Vagina (tissue), 2 donors: Measurements from ENCODE around the gene YPEL1. TPM values are rescaled to one million over a fixed set of nuclear protein-coding genes. Genes with fewer than 3 reads are reported as not detected.

Experiments
- DNase-seq, 2 donors: peaks; one replicate each; pipeline ENCODE4 v3.0.0-alpha.2; 2017; ENCODE audit errors: extremely low spot score in 2 of 2
- H3K27ac ChIP-seq: fragments of 200-600 bp; sonication (generic); one replicate; pipeline ENCODE4 v1.5.1; 2019
- H3K27me3 ChIP-seq: fragments of 200-600 bp; sonication (generic); one replicate; pipeline ENCODE4 v1.5.1; 2019
- H3K36me3 ChIP-seq, 2 donors: fragments of 200-600 bp; sonication (generic); one replicate each; pipeline ENCODE4 v1.5.1; 2017 to 2019
- H3K4me1 ChIP-seq: fragments of 200-600 bp; sonication (generic); one replicate; pipeline ENCODE4 v1.5.1; 2019
- H3K4me3 ChIP-seq, 2 donors: fragments of 200-600 bp; sonication (generic); 1 replicate in 1 of 2; 2 replicates in 1 of 2; pipeline ENCODE4 v1.5.1; 2016 to 2019
- H3K9me3 ChIP-seq: fragments of 200-600 bp; sonication (generic); one replicate; pipeline ENCODE4 v1.5.1; 2019
- CTCF ChIP-seq, 3 experiments: fragments of 450-650 bp in 2 of 3; fragments of 200-600 bp in 1 of 3; sonication (generic) in 1 of 3; IDR thresholded peaks; one replicate each; pipeline ENCODE4 v1.5.1; 2017 to 2019; ENCODE audit warnings: antibody characterized with exemption in 3 of 3, mild to moderate bottlenecking in 2 of 3, moderate library complexity in 2 of 3
- POLR2A ChIP-seq, 2 donors: fragments of 450-650 bp; IDR thresholded peaks; one replicate each; pipeline ENCODE4 v1.6.1; 2017; ENCODE audit warnings: antibody characterized with exemption in 2 of 2, mild to moderate bottlenecking in 2 of 2, moderate library complexity in 2 of 2
- POLR2AphosphoS5 ChIP-seq, 2 donors: sonication (generic); formaldehyde crosslinking; IDR thresholded peaks; one replicate each; pipeline ENCODE4 v1.9.0; 2017; ENCODE audit warnings: antibody characterized with exemption in 2 of 2, mild to moderate bottlenecking in 2 of 2, low read depth in 1 of 2; ENCODE audit not compliant: insufficient read depth in 1 of 2
- intact Hi-C: fragments of 100-400 bp; cut with DNase I; formaldehyde crosslinking; loops from one replicate; pipeline ENCODE4 v1.15.1; 2023
- total RNA-seq: library from RNA; depleted of rRNA; stranded (reverse); fragments of >200 nt; gene quantifications from one replicate; pipeline ENCODE4 v1.2.3, GENCODE V29; 2016

YPEL1 gene
- total RNA-seq, 1 donor from 2014 or later: 4.9 TPM

GRCh38 chr22:21698430-21699329, 36.9 kb downstream of the YPEL1 start:
- Histone ChIP-seq H3K36me3 (peaks cover 0 to 32% of the 10 kb centered on the region in 2 donors), H3K27ac (peak overlapping the region; percentile 5), H3K27me3 (no peaks in the 10 kb centered on the region), H3K4me1 (no peaks in the 10 kb centered on the region), H3K4me3 (no peak overlapping the region), H3K9me3 (no peaks in the 10 kb centered on the region)
- intact Hi-C loops: no loop called here
- DNase-seq: no peak
- peak in 1 of 2 donors; percentile 36 for TF ChIP-seq POLR2AphosphoS5 (IDR thresholded peaks at IDR 0.05; ENCODE audit: insufficient read depth in 1 of 2, low read depth in 1 of 2)
- TF ChIP-seq CTCF (IDR thresholded peaks at IDR 0.05): no peak
- no peak for TF ChIP-seq POLR2A (IDR thresholded peaks at IDR 0.05)

DNA sequence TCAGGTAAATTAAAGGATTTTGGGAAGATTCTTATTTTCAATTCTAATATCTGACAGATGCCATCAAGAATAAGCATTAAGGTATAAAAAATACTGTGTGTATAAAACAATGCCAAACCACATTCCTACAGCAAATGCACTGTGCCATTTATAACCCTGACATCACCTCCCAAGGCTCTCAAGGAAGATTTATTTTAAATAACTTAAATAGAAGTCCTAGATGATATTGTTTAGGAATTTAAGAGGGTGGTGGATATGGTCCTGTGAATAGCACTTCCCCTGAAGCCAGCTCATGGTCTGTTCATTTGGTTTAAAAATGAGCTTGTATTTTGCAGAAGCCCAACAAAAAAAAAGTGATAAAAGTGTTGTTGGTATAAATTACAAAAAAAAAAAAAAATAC, 37.7 kb downstream of the YPEL1 start:
- Histone ChIP-seq H3K4me3 (no peak overlapping the region), H3K27ac (peak overlapping the region; percentile 28), H3K4me1 (no peaks in the 10 kb centered on the region), H3K36me3 (peaks cover 0 to 40% of the 10 kb centered on the region in 2 donors), H3K27me3 (no peaks in the 10 kb centered on the region), H3K9me3 (no peaks in the 10 kb centered on the region)
- intact Hi-C loops: no loop called here
- no peak for TF ChIP-seq POLR2AphosphoS5 (IDR thresholded peaks at IDR 0.05; ENCODE audit: insufficient read depth in 1 of 2, low read depth in 1 of 2)
- TF ChIP-seq POLR2A (IDR thresholded peaks at IDR 0.05): no peak
- TF ChIP-seq CTCF (IDR thresholded peaks at IDR 0.05): no peak
- no peak for DNase-seq

GRCh38 chr22:21697021-21697771, 38.4 kb downstream of the YPEL1 start:
- intact Hi-C loops: no loop called here
- Histone ChIP-seq H3K27me3 (no peaks in the 10 kb centered on the region), H3K4me3 (no peak overlapping the region), H3K9me3 (no peaks in the 10 kb centered on the region), H3K27ac (peak overlapping the region; percentile 28), H3K4me1 (no peaks in the 10 kb centered on the region), H3K36me3 (peaks cover 0 to 42% of the 10 kb centered on the region in 2 donors)
- no peak for DNase-seq
- no peak for TF ChIP-seq POLR2AphosphoS5 (IDR thresholded peaks at IDR 0.05; ENCODE audit: insufficient read depth in 1 of 2, low read depth in 1 of 2)
- TF ChIP-seq POLR2A (IDR thresholded peaks at IDR 0.05): no peak
- TF ChIP-seq CTCF (IDR thresholded peaks at IDR 0.05): no peak

GRCh38 chr22:21696115-21696514, 39.5 kb downstream of the YPEL1 start:
- no peak overlapping the region for H3K27ac ChIP-seq
- no peaks in the 10 kb centered on the region for H3K27me3 ChIP-seq
- intact Hi-C loops: no loop called here
- no peak for DNase-seq
- no peak for TF ChIP-seq POLR2AphosphoS5 (IDR thresholded peaks at IDR 0.05; ENCODE audit: insufficient read depth in 1 of 2, low read depth in 1 of 2)
- TF ChIP-seq POLR2A (IDR thresholded peaks at IDR 0.05): no peak
- no peak for TF ChIP-seq CTCF (IDR thresholded peaks at IDR 0.05)
- no peaks in the 10 kb centered on the region for H3K4me1 ChIP-seq
- H3K9me3 ChIP-seq: no peaks in the 10 kb centered on the region
- no peak overlapping the region for H3K4me3 ChIP-seq
- peaks cover 0 to 42% of the 10 kb centered on the region in 2 donors for H3K36me3 ChIP-seq
